ENCODE data around the gene ABI3. TPM values are rescaled to one million over a fixed set of nuclear protein-coding genes. Genes with fewer than 3 reads are reported as not detected.
"Not testable (repeated sequence)": the region's sequence is repeated elsewhere in the genome, so short reads cannot be mapped to it uniquely, and the experiment has no call there.

ABI3 gene
- total RNA-seq, 1 donor from 2014 or later: not detected

- peak overlapping the region; percentile 60 for H3K4me3 ChIP-seq
- Mint-ChIP-seq H3K27me3 (ENCODE audit: insufficient read depth, low read depth) (peaks cover 10% of the 10 kb centered on the region), H3K4me1 (peaks cover 10% of the 10 kb centered on the region), H3K36me3 (no peaks in the 10 kb centered on the region), H3K27ac (peak overlapping the region; percentile 8), H3K9me3 (no peaks in the 10 kb centered on the region), H3K4me3 (peak overlapping the region; percentile 81)
- no peaks in the 10 kb centered on the region for H3K9me3 ChIP-seq (ENCODE audit: low read depth)
- no peak overlapping the region for H3K27ac ChIP-seq
- peaks cover 13% of the 10 kb centered on the region for H3F3A ChIP-seq (ENCODE audit: low read depth)
- H3K4me2 ChIP-seq: peak overlapping the region; percentile 81
- no peak overlapping the region for H3K9ac ChIP-seq
- H4K20me1 ChIP-seq (ENCODE audit: low read depth): no peaks in the 10 kb centered on the region
- H3K27me3 ChIP-seq: peaks cover 30% of the 10 kb centered on the region
- no peak for DNase-seq (ENCODE audit: low spot score)
- H3K79me2 ChIP-seq (ENCODE audit: low read depth): no peaks in the 10 kb centered on the region
- H3K4me1 ChIP-seq: no peaks in the 10 kb centered on the region
- H2AFZ ChIP-seq (replicated peaks): peak overlapping the region; percentile 98
- peak; percentile 20 for TF ChIP-seq EZH2 (IDR thresholded peaks at IDR 0.05)
- no peak for TF ChIP-seq CTCF (IDR thresholded peaks at IDR 0.05)
- H3K36me3 ChIP-seq: no peaks in the 10 kb centered on the region
These were observed 50.3 kb downstream of the ABI3 start for GRCh38 chr17:49260817-49261291.

- not testable (repeated sequence) for H3K4me3 ChIP-seq; H3K9ac ChIP-seq; H4K20me1 ChIP-seq (ENCODE audit: low read depth); H3K9me3 ChIP-seq (ENCODE audit: low read depth); H3K27ac Mint-ChIP-seq; H2AFZ ChIP-seq (replicated peaks); DNase-seq (ENCODE audit: low spot score); H3K27ac ChIP-seq; H3K4me2 ChIP-seq; H3K36me3 ChIP-seq; H3K79me2 ChIP-seq (ENCODE audit: low read depth); H3K4me1 ChIP-seq; H3K9me3 Mint-ChIP-seq; H3K27me3 Mint-ChIP-seq (ENCODE audit: insufficient read depth, low read depth); H3K36me3 Mint-ChIP-seq
- Histone ChIP-seq H3K27me3 (peaks cover 30% of the 10 kb centered on the region), H3F3A (ENCODE audit: low read depth) (peaks cover 13% of the 10 kb centered on the region)
- Mint-ChIP-seq H3K4me1 (peaks cover 10% of the 10 kb centered on the region), H3K4me3 (peak overlapping the region; percentile 81)
- TF ChIP-seq CTCF (IDR thresholded peaks at IDR 0.05): peak; percentile 31
These were observed 51.0 kb downstream of the ABI3 start for GRCh38 chr17:49261540-49261939.

- no peak overlapping the region for H3K9ac ChIP-seq
- H3K4me1 ChIP-seq: no peaks in the 10 kb centered on the region
- no peaks in the 10 kb centered on the region for H3K36me3 Mint-ChIP-seq
- no peak for TF ChIP-seq EZH2phosphoT487 (IDR thresholded peaks at IDR 0.05)
- TF ChIP-seq CTCF (IDR thresholded peaks at IDR 0.05): no peak
- TF ChIP-seq EZH2 (IDR thresholded peaks at IDR 0.05): no peak
- H3K4me2 ChIP-seq: no peak overlapping the region
- no peak overlapping the region for H3K27ac ChIP-seq
- no peak overlapping the region for H3K27ac Mint-ChIP-seq
- no peaks in the 10 kb centered on the region for H3K79me2 ChIP-seq (ENCODE audit: low read depth)
- peaks cover 4% of the 10 kb centered on the region for H3K4me1 Mint-ChIP-seq
- peaks cover 1% of the 10 kb centered on the region for H3F3A ChIP-seq (ENCODE audit: low read depth)
- no peaks in the 10 kb centered on the region for H4K20me1 ChIP-seq (ENCODE audit: low read depth)
- peaks cover 7% of the 10 kb centered on the region for H3K27me3 Mint-ChIP-seq (ENCODE audit: insufficient read depth, low read depth)
- no peak overlapping the region for H3K4me3 Mint-ChIP-seq
- H3K36me3 ChIP-seq: no peaks in the 10 kb centered on the region
- peaks cover 6% of the 10 kb centered on the region for H3K27me3 ChIP-seq
- DNase-seq (ENCODE audit: low spot score): no peak
- H3K9me3 Mint-ChIP-seq: no peaks in the 10 kb centered on the region
- no peak overlapping the region for H3K4me3 ChIP-seq
- H3K9me3 ChIP-seq (ENCODE audit: low read depth): no peaks in the 10 kb centered on the region
- no peak overlapping the region for H2AFZ ChIP-seq (replicated peaks)
These were observed 55.7 kb downstream of the ABI3 start for GRCh38 chr17:49266233-49266632.
